GM12891 (cell line): ENCODE measurements around the gene FAM83G.

Experiments used
- DNase-seq: peaks from one replicate; pipeline ENCODE4 v3.0.0; 2011; ENCODE audit warnings: low spot score; ENCODE audit not compliant: insufficient read length
- FAIRE-seq: peaks from 2 replicates; lab custom pipeline; 2011; peaks lifted over from hg19 to GRCh38; lab: Jason Lieb, UNC
- PAX5 ChIP-seq: IDR thresholded peaks from 2 replicates; pipeline ENCODE4 v1.6.1; 2011; ENCODE audit warnings: low read length, moderate library complexity, mild to moderate bottlenecking; ENCODE audit not compliant: insufficient read depth, severe bottlenecking
- POLR2A ChIP-seq: IDR thresholded peaks from 2 replicates; pipeline ENCODE4 v1.6.1; 2011; ENCODE audit warnings: low read depth, low read length, control low read depth
- POLR2AphosphoS5 ChIP-seq: IDR thresholded peaks from 2 replicates; pipeline ENCODE4 v1.6.1; 2011; ENCODE audit warnings: low read depth, low read length, control low read depth
- POU2F2 ChIP-seq: IDR thresholded peaks from 2 replicates; pipeline ENCODE4 v1.6.1; 2011; ENCODE audit warnings: low read depth, mild to moderate bottlenecking, control low read depth, low read length, moderate library complexity
- SPI1 ChIP-seq: IDR thresholded peaks from 2 replicates; pipeline ENCODE4 v1.6.1; 2011; ENCODE audit warnings: low read depth, low read length, control low read depth
- TAF1 ChIP-seq: IDR thresholded peaks from 2 replicates; pipeline ENCODE4 v1.6.1; 2011; ENCODE audit warnings: low read depth, low read length, control low read depth

FAM83G gene

GRCh38 chr17:18984273-18985114, 20.1 kb downstream of the FAM83G start:
- DNase-seq = no peak
- FAIRE-seq = no peak
- TF ChIP-seq POLR2AphosphoS5 (no peak), POLR2A (no peak), PAX5 (no peak), POU2F2 (no peak), SPI1 (no peak), TAF1 (no peak)

- TF ChIP-seq POLR2A = no peak
- no peak for TF ChIP-seq POLR2AphosphoS5
- TF ChIP-seq PAX5 = no peak
- TF ChIP-seq POU2F2 = no peak
- no peak for TF ChIP-seq SPI1
- TF ChIP-seq TAF1 = no peak
- FAIRE-seq (no peak), DNase-seq (no peak)
Observed at GRCh38 chr17:18981642-18982424, 22.7 kb downstream of the FAM83G start.

GRCh38 chr17:18981335-18981641, 23.3 kb downstream of the FAM83G start:
- TF ChIP-seq PAX5 (no peak), TAF1 (no peak), POU2F2 (no peak), POLR2AphosphoS5 (no peak), SPI1 (no peak), POLR2A (no peak)
- FAIRE-seq (no peak), DNase-seq (no peak)

GRCh38 chr17:18980682-18981334, 23.8 kb downstream of the FAM83G start:
- TF ChIP-seq POU2F2 (no peak), SPI1 (no peak), TAF1 (no peak), POLR2A (no peak), POLR2AphosphoS5 (no peak), PAX5 (no peak)
- FAIRE-seq = no peak
- DNase-seq = no peak

- DNase-seq = no peak
- no peak for TF ChIP-seq POLR2A
- TF ChIP-seq TAF1 = no peak
- no peak for TF ChIP-seq SPI1
- no peak for TF ChIP-seq PAX5
- no peak for TF ChIP-seq POLR2AphosphoS5
- FAIRE-seq = no peak
Observed at GRCh38 chr17:18978655-18979054, 25.9 kb downstream of the FAM83G start.

- TF ChIP-seq POLR2AphosphoS5 (no peak), TAF1 (no peak), POLR2A (no peak), PAX5 (no peak), SPI1 (no peak), POU2F2 (no peak)
- DNase-seq = no peak
- FAIRE-seq = no peak
Observed at GRCh38 chr17:18978050-18978449, 26.5 kb downstream of the FAM83G start.

GRCh38 chr17:18977646-18978045, 26.9 kb downstream of the FAM83G start:
- no peak for DNase-seq
- TF ChIP-seq TAF1 = no peak
- FAIRE-seq = no peak

GRCh38 chr17:18977021-18977420, 27.5 kb downstream of the FAM83G start:
- DNase-seq (no peak), FAIRE-seq (no peak)
- TF ChIP-seq POU2F2 (no peak), TAF1 (no peak), POLR2A (no peak), PAX5 (no peak), SPI1 (no peak), POLR2AphosphoS5 (no peak)

GRCh38 chr17:18976201-18976600, 28.4 kb downstream of the FAM83G start:
- DNase-seq (no peak), FAIRE-seq (no peak)
- TF ChIP-seq SPI1 (no peak), POU2F2 (no peak), PAX5 (no peak), POLR2AphosphoS5 (no peak), TAF1 (no peak), POLR2A (no peak)
